Measurements from ENCODE around the gene CFDP1.

GRCh38 chr16:75390926-75391653 lies 42.2 kb downstream of the CFDP1 start:
- TF ChIP-seq CTCF (IDR thresholded peaks at IDR 0.05; ENCODE audit: low read length) (no peak), EZH2 (optimal IDR thresholded peaks at IDR 0.05; ENCODE audit: low read depth, low read length) (no peak)

Measured in MM.1S (cell line).